SU-DHL-6 (cell line): ENCODE data around the gene AGXT2.

Experiments used
- EZH2phosphoT487 ChIP-seq: fragments of 200-600 bp; sonication (generic), shearing (Covaris generic); conservative IDR thresholded peaks from 2 replicates; pipeline ENCODE4 v1.6.1; 2018; ENCODE audit warnings: mild to moderate bottlenecking, antibody characterized with exemption, low read length, moderate library complexity, mixed read lengths
- TF ChIP-seq, protein P1 (sequence below): fragments of 200-600 bp; sonication (generic); IDR thresholded peaks from one replicate; pipeline ENCODE4 v1.5.1; 2017; ENCODE audit warnings: antibody characterized with exemption, mild to moderate bottlenecking, low read length, moderate library complexity; ENCODE audit not compliant: insufficient read depth, poor library complexity, severe bottlenecking

DNA sequence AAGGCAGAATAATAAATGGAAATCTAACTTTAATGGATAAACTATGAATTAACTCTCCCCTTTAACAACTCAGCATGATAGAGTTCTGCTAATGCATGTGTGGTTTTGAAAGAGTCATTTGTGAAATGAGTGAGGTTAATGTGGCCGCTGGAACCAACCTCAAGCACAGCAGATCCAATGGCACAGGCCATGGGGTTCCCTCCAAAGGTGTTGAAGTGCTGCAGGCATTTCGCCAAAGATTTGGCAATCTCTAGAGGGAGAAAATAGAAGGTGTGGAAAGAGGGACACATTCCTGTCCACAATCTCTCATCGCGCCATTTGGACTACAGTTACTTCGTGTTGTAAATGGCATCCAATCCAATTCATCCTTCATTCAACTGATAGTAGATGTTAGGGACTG, 35.0 kb downstream of the AGXT2 start:
- TF ChIP-seq, protein P1, sequence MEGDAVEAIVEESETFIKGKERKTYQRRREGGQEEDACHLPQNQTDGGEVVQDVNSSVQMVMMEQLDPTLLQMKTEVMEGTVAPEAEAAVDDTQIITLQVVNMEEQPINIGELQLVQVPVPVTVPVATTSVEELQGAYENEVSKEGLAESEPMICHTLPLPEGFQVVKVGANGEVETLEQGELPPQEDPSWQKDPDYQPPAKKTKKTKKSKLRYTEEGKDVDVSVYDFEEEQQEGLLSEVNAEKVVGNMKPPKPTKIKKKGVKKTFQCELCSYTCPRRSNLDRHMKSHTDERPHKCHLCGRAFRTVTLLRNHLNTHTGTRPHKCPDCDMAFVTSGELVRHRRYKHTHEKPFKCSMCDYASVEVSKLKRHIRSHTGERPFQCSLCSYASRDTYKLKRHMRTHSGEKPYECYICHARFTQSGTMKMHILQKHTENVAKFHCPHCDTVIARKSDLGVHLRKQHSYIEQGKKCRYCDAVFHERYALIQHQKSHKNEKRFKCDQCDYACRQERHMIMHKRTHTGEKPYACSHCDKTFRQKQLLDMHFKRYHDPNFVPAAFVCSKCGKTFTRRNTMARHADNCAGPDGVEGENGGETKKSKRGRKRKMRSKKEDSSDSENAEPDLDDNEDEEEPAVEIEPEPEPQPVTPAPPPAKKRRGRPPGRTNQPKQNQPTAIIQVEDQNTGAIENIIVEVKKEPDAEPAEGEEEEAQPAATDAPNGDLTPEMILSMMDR, result no peak
- no peak for TF ChIP-seq EZH2phosphoT487
